GM18907 (cell line): ENCODE data around the gene PINLYP.
"Not testable (repeated sequence)": the region's sequence is repeated elsewhere in the genome, so short reads cannot be mapped to it uniquely, and the experiment has no call there.

Experiments
- ATAC-seq: cut with Tn5 transposase; IDR thresholded peaks from one replicate; pipeline ENCODE4 v1.9.1; 2021; ENCODE audit warnings: mild to moderate bottlenecking, moderate library complexity; ENCODE audit not compliant: unreplicated experiment

The PINLYP gene

DNA sequence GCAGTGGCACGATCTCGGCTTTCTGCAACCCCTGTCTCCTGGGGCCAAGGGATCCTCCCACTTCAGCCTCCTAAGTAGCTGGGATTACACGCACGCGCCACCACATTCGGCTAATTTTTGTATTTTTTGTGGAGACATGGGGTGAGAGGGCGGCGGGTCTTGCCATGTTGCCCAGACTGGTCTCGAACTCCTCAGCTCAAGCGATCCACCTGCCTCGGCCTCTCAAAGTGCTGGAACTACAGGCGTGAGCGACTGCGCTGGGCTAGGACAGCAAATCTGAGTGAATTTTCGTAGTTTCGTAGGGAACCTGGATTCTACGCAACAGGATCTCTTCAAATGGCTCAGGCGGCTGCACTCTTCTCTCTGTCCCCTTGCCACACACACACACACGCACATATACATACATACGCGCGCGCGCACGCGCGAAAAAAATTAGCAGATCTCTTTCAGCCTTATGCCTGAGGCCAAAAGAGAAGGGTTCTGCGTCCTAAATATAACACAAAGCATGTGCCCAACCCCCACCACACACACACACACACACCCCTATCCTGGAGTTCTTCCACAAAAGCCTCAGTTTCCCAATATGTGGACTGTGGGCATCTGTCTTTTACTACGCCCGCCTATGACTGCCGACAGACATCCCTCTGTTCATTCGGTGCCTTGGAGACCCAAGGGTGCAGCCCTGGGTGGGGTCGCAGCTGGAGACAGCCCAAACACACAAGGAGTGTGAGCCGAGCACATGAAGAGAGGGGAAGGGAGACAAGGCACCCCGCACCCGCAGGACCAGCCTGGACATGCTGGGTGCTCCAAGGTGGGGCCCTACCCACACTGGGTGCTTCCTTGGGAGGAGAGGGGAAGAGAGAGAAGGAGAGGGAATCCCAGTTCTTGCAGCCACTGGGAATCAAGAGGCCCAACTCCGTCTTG lies 616 bp downstream of the PINLYP start:
- ATAC-seq: no peak

- no peak for ATAC-seq
Measured at GRCh38 chr19:43578787-43579186, 3.2 kb downstream of the PINLYP start.

DNA sequence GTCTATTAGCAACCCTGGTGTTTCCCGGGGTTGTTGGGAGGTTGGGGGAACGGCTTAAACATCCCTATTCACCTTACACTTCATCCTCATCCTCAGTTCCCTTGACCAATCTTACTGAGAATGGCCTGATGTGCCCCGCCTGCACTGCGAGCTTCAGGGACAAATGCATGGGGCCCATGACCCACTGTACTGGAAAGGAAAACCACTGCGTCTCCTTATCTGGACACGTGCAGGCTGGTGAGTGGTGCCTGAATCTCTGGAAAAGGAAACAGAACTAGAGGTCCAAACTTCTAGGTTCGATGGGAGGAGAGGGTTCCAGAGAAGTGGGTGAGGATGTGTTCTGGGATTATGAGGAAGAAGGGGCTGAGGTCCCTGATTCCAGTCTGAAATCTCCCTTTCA lies 5.9 kb downstream of the PINLYP start:
- ATAC-seq: no peak

GRCh38 chr19:43582495-43582894 lies 6.9 kb downstream of the PINLYP start:
- no peak for ATAC-seq

DNA sequence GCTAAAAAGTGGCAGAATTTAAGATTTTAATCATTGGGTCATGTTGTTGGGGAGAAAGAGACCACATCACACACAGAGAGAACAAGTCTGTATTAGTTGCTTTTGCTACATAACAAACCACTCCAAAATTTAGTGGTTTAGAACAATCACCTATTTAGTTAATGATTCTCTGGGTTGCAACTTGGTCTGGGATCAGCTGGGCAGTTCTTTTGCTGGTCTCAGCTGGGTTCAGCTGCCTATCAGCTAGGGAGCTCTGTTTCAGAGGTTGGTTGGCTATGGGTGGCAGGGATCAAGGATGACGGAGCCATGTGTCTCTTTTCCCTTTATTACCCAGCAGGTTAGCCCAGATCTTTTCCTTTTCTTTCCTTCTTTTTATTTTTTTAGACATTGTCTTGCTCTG lies 8.9 kb downstream of the PINLYP start:
- peak; percentile 60 for ATAC-seq

- no peak for ATAC-seq
Measured at GRCh38 chr19:43586346-43586745, 10.7 kb downstream of the PINLYP start.

GRCh38 chr19:43587029-43587428 lies 11.4 kb downstream of the PINLYP start:
- not testable (repeated sequence) for ATAC-seq

- no peak for ATAC-seq
Measured at GRCh38 chr19:43589277-43589676, 13.7 kb downstream of the PINLYP start.

DNA sequence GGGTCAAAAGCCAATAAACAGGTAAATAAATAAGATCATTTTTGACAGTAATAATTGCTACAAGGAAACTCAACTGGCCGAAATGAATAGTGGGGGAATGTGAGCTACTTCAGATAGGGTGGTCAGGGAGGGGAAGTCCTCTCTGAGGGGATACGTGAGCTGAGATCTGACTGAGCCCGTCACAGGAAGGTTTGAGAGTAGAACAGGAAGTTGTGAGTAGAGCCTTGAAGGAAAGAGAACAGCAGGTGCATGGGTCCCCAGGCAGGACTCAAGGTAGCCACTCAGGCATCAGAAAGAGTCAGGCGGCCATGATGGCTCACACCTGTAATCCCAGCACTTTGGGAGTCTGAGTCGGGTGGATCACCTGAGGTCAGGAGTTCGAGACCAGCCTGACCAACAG lies 14.1 kb downstream of the PINLYP start:
- ATAC-seq: no peak

- ATAC-seq: no peak
Measured at GRCh38 chr19:43591904-43592772, 16.5 kb downstream of the PINLYP start.

DNA sequence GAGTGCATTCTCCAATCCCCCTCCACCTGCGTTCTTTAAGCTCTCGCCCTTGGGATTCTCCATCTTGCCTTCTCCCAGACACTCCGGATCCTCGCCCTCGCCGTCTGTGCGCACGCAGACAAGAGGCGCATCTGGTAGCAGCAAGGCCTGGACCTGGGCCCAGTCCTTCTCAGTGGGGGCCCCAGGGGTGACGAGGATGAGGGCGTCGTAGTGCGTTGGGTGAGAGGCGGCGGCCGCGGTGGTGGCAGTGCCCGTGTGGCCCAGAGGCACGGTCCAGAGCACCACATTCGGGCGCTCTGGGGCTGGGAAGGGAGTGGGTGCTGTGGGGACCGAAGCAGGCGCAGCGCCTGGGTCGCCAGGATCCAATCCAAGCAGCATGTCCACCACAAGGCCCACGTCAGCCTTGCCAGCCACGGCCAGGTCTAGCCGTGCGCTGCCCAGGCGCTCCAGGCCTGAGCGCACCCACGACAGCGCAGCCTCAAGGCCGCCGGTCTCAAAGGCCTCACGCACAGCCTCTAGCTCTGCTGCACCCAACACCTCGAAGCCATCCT lies 17.3 kb downstream of the PINLYP start:
- ATAC-seq: no peak

DNA sequence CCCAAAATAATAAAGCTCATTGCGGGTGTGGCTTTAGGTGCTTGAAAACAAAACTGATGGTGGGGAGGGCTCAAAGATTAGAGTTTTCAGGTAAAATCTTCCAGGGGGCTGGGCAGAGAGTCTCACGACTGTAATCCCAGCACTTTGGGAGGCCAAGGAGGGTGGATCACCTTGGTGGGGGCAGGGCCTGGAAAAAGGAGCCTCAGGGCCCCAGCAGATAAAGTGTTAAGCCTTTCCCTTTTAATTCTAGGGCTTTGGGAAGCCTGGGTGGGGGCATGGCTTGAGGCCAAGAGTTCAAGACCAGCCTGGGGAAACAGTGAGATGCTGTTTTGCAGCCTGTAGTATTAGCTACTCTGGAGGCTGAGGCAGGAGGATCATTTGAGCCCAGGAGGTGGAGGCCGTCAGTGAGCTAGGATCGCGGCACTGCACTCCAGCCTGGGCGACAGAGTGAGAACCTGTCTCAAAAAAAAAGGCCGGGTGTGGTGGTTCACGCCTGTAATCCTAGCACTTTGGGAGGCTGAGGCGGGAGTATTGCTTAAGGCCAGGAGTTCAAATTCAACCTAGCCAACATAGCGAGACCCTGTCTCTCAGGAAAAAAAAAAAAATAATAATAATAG lies 18.6 kb downstream of the PINLYP start:
- ATAC-seq: no peak

DNA sequence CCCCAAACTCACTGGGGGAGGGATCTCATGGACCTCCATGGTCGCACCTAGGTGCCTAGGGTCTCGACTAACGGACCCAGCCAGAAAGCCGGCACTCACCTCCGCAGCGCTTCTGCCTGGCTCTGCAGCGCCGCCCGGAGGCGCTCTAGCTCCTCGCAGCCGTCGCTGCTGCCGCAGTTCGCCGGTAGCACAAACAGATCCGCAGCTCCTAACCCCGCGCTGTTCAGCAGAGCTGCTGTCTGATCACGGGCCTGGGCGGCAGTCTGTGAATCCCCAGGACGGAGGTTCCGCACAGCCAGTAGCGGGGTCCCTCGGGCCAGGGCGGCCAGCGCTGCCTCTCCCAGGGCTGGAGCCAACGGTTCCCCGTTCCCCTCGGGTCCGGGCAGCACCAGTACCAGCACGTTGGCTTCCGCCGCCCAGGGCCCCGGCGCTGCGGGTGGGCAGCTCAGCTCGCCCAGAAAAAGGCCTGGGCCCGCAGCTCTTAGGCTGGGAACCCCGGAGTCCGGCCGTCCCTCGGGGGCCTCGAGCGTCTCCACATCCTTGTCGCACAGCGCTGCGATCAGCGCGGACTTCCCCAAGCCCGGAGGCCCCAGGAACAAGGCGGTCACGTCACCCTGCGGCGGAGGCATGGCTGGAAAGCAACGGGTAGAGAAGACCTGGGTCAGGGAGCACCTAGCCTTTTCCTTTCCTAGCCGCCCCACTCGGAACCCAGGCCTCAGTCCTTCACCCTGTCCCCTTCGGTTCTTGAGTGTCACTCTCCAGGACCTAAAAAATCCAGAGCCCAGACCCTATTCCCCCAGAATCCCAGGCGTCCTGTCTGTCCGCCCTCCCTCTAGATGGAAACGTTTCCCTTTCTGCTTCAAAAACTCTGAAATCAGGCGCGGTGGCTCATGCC lies 19.4 kb downstream of the PINLYP start:
- peak; percentile 25 for ATAC-seq

- ATAC-seq: no peak
Measured at GRCh38 chr19:43595605-43595998, 20.0 kb downstream of the PINLYP start.

GRCh38 chr19:43595999-43596841 lies 20.6 kb downstream of the PINLYP start, which contains the start of the genes IRGQ and ZNF576:
Gene IRGQ, minus strand, starts transcription at chr19:43596134. Its CDS starts 796 bp downstream, at chr19:43595338.
Gene ZNF576, plus strand, starts transcription at chr19:43596595. Its CDS starts 514 bp downstream, at chr19:43597109.
- peak; percentile 80 for ATAC-seq

- no peak for ATAC-seq
Measured at GRCh38 chr19:43596842-43597461, 21.4 kb downstream of the PINLYP start.

- no peak for ATAC-seq
Measured at GRCh38 chr19:43597876-43598275, 22.3 kb downstream of the PINLYP start.

DNA sequence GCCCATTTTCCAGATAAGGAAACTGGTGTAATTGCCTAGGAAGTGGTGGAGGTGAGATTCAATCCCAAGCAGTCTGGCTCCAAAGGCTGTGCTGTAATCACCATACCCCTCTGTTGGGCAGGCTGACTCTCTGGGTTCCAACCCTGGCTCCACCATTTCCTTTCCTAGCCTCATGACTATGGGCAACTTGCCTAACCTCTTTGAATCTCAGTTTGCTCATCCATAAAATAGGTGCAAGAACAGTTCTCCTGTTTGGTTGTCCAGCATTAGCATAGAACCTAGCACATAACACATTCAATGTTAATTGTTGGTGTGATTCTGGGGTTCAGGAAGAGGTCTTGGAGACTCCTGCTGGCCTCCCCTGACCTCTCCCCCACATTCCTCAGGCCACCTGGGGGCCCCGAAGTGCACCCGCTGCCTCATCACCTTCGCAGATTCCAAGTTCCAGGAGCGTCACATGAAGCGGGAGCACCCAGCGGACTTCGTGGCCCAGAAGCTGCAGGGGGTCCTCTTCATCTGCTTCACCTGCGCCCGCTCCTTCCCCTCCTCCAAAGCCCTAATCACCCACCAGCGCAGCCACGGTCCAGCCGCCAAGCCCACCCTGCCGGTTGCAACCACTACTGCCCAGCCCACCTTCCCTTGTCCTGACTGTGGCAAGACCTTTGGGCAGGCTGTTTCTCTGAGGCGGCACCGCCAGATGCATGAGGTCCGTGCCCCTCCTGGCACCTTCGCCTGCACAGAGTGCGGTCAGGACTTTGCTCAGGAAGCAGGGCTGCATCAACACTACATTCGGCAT lies 23.0 kb downstream of the PINLYP start:
- no peak for ATAC-seq
